ENCODE measurements around the gene RUNX3.

- no peak for TF ChIP-seq CTCF (IDR thresholded peaks at IDR 0.05; ENCODE audit: insufficient read depth, low read length, poor library complexity, severe bottlenecking)
- TF ChIP-seq EZH2phosphoT487 (conservative IDR thresholded peaks at IDR 0.05; ENCODE audit: low read length): no peak
Observed at GRCh38 chr1:24918995-24919605, 11.0 kb downstream of the RUNX3 start.
